CD4-positive, alpha-beta T cell treated with Interleukin-1 beta for 1 hour (primary cell): Measurements from ENCODE around the gene WDR76.
"Not testable (repeated sequence)": the region's sequence is repeated elsewhere in the genome, so short reads cannot be mapped to it uniquely, and the experiment has no call there.

Experiments used
- DNase-seq, 2 donors: peaks; one replicate each; pipeline ENCODE4 v3.0.0-alpha.2; 2020 to 2022

WDR76 gene

DNA sequence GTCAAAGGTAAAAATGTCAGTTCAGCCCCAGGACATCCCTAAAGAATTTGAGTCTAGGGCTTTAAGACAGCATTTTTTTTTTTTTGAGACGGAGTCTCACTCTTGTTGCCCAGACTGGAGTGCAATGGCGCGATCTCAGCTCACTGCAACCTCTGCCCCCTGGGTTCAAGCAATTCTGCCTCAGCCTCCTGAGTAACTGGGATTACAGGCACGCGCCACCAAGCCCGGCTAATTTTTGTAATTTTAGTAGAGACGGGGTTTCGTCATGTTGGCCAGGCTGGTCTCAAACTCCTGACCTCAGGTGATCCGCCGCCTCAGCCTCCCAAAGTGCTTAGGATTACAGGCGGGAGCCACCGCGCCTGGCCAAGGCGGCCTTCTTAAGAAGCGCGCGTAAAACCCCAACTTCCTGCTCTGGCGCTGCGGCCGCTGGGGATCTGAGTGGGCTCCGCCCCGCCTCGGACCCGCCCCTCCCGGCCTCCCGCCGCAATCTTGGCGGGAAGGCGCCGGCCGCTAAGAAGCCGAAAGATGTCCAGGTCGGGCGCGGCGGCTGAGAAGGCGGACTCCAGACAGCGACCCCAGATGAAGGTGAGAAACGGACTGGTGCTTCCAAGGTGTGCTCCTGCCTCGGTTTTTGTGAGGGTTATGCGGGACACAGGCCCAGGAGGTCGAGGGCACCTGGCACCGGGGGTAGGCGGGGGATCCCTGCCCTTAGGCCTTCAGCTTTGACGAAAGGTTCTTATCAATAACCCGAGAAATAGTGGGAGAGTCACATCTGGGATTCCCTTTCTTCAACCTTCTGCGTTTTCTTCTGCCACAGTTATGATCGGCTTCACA, at the start of gene WDR76:
Gene WDR76 (plus strand): TSS at position 495 of the 834 bp plus-strand sequence. CDS start 31 bp downstream, at position 526.
- DNase-seq = peak; percentile 74 to 75

GRCh38 chr15:43777267-43777914, 49.4 kb upstream of the WDR76 start:
- DNase-seq = peak; percentile 82 to 85

DNA sequence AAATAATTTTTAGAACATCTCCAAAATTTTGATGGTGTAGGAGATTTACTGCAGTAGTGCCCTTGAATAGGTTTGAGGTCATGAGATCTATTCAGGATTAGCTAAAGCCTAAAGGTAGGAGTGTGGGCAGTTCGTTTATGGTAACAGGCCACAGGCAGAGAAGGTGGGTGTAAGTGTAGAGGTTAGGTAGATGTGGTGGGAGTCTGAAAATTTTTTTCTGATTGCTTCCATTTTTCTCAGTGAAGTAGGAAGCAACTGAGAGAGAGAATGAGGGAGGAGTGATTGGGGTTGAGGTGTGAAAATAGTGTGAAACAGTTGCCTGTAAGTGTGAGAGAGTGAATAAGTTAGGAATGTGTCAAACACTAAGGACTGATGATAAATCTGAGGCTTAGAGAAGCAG, 47.8 kb upstream of the WDR76 start:
- DNase-seq = no peak

GRCh38 chr15:43789409-43789808, 37.4 kb upstream of the WDR76 start:
- no peak for DNase-seq

DNA sequence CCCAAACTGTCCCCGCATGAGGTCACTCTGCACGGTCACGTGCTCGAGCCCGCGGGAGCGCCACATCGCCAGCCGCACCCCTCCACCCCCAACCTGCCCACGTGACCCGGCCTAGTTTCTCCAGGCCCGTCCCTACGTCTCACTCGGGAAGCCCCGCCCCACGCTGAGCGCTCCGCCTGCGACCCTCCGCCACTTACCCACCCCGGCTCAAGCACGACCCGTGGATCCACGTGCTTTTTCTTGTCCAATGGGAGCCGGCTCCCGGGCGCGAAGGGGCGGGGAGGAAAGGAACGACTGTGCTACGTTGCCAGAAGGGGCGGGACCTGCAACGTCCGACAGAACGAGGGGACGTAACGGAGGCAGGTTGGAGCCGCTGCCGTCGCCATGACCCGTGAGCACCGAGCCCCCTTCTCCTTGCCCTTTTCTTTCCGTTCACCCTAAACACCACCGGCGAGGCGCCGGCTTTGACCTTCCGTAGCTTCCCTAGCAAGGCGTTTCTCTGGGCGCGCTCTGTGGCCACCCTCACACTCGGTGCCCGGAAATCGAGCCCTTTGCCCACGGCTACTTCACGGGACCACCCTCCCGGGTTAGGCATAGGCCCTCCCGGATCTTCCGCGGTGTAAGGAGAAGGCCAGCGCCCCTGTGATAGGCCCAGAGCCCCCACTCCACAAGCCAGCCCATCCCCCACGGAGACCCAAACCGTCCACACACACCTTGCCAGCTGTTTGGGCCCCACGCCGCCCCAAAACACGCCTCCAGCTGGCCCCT, 34.6 kb upstream of the WDR76 start, which contains the start of gene SERF2:
Gene SERF2 (plus strand): TSS at position 328 of the 768 bp plus-strand sequence. CDS start 57 bp downstream, at position 385.
- DNase-seq = peak; percentile 100

- DNase-seq = peak; percentile 45 to 55
Measured at GRCh38 chr15:43792761-43793476, 33.9 kb upstream of the WDR76 start.

DNA sequence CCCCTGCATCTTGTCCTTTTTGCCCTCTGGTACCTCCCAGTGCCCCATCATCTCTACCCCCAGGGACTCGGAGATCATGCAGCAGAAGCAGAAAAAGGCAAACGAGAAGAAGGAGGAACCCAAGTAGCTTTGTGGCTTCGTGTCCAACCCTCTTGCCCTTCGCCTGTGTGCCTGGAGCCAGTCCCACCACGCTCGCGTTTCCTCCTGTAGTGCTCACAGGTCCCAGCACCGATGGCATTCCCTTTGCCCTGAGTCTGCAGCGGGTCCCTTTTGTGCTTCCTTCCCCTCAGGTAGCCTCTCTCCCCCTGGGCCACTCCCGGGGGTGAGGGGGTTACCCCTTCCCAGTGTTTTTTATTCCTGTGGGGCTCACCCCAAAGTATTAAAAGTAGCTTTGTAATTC, 33.2 kb upstream of the WDR76 start:
- DNase-seq = no peak

DNA sequence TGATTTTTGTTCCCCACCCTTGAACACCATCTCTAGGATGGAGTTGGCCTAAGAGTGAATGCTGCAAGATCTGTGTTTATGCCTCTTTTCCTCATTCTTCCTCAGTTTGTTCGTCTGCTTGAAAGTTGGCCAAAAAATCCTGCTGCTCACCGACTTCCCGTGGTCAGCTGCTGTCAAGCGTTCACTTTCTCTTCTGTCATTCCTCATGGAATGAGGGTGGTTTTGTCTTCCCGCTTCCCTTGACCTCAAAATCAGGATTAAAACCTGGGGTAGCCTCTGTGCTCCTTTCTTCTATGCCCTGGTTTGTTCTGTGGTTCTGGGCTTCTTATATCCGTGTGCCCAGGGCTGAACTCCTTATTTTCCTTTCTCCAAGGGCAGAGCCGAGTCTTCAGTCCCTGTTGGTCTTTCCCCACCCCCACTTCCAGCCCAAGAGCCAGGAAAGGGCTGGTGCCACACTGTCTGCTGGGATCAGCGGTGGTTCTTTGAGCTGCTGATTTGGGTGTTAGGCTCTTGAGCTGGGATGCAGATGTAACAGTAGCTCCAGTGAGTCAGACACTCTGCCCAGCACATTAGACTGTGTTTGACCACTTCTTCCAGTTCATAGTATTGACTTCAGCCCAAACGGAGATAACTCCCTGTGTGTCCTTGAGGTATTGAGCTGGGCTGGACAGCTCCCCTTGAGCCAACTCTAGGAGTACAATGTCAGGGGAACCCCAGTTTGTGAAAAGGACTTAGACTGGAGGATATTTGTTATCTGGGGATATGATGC, 32.3 kb upstream of the WDR76 start:
- no peak for DNase-seq

DNA sequence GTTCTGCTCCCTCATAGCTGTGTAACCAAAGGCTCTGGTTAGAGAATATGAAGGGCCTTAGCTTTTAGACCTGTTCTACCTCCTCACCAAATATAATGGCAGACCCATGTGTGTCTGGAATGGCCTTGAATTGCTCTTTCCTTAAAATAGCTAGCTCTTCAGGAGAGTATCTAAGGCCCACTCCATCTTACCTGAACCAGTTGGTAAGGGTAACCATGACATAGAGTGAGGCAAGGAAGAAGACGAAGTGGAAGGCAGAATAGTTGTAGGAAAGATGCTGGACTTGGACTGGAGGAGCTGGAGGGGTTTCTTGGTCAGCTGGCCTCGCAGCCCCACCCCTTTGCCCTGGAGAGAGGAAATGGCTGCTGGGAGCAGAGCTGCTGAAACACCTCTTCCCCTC, 31.6 kb upstream of the WDR76 start:
- no peak for DNase-seq

DNA sequence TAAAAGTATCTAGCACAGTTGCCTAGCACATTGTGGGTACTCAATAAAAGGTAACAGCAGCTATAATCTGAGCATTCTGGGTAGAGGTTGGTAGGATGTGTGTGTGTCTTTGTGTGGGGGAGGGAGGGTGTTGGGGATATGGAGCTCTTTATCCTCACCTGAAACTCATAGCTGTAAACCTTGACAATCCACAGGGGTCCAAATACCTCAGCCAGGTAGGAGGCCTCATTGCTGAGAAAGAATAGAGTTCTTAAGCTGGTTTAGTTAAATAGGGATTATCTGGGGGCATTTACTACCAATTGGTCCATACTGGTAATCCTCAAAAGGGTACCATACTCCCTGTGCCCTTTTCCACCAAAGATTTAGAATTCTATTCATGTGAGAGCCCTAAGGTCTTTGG, 30.8 kb upstream of the WDR76 start:
- no peak for DNase-seq

DNA sequence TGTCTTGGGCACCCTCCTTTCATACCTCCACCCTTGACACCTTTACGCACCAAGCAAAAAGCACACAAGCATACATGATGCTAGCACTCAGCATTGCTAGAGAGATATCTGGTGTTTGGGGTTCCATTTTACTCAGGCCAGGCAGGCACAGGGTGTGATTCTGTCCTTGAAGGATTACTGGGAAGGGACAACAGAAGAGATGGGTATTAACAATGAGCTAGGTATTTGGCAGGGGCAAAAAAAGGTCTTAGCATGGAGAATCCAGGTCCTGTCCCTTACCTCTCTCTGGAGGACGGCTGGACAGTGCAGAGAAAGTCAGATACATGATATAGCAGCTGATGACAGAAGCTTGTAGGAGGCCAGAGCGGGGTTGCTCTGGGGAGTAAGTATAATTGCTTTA, 30.2 kb upstream of the WDR76 start:
- DNase-seq = no peak

DNA sequence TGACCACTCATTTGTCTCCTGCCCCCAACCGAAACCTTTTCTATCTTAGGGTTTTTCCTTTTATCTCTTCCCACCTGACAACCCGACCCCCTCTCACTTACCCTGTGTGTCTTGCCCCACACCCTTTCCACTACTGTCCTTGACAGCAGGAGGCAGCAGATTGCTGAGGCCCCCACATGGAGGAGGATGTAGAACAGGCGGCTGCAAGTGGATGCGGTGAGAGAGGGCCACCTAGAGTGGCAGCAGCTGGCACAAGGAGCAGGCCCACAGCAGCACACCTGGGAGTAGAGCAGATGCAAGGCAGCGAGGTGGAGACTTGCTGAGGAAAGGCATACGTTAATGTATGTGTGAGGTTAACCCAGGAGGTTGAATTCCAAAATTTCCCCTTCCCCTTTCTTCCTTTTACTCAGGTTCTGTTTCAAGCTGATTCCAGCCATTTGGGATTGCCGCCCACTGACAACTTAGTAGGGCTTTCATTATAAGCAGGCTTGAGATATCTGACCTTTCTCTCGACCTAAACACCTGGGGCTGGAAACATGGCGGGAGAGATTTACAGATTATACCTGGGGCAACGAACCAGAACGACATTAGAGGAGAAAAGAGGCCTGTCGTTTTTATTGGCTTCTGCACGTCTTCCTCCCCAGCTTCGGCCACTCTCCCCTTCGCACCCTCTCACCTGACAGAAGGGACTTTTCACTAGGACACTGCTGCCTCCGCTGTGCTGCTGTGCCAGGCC, 27.4 kb upstream of the WDR76 start:
- DNase-seq = no peak

GRCh38 chr15:43799945-43800285, 26.9 kb upstream of the WDR76 start, which contains the start of gene SERINC4:
SERINC4 (minus strand) TSS chr15:43800220; CDS start chr15:43799986, 234 bp downstream.
- no peak for DNase-seq

DNA sequence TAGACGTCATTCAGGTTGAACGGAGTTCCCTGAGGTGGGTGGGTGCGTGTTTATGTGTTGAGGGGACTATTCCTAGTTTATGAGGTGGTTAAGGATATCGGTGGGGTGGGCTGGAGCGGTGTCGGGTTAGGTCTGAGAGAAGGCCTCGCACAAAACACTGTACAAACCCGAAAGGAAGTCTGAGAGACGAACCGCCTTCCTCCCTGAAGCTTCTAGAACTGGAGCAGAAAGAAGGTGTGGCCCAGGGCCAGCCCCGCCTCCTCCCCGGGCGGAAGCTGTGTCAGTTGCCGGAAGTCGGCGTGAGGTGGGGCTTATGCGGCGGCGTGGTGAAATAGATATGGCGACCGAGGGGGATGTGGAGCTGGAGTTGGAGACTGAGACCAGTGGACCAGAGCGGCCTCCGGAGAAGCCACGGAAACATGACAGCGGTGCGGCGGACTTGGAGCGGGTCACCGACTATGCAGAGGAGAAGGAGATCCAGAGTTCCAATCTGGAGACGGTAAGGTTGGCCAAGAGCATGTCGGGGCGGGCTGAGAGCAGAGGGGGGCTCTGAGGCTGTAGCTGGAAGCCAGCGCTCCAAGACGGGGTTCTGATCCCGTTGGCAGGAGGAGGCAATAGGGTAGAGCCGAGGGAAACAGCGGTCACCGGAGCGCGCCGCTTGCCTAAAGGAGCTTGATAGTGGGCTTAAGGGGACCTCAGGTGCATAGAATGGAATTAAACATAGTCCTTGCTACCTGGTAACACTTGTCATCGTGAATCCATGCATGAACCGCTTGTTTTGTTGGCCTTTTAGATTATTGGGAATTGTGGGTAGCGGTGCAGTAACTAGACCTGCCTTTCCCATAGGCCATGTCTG, 26.3 kb upstream of the WDR76 start, which contains the start of gene HYPK:
Gene HYPK (plus strand): TSS at position 314 of the 856 bp plus-strand sequence. CDS start 24 bp downstream, at position 338.
- DNase-seq = peak; percentile 94

DNA sequence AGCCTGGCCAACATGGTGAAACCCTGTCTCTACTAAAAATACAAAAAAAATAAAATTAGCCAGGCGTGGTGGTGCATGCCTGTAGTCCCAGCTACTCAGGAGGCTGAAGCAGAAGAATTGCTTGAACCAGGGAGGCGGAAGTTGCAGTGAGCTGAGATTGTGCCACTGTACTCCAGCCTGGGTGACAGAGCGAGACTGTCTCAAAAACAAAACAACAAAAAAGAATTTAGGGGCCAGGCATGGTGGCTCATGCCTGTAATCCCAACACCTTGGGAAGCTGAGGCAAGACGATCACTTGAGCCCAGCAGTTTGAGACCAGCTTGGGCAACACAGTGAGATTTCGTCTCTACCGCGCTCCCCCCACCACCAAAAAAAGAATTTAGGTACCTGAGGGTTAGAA, 24.1 kb upstream of the WDR76 start:
- not testable (repeated sequence) for DNase-seq

- no peak for DNase-seq
Measured at GRCh38 chr15:43808435-43808950, 18.3 kb upstream of the WDR76 start.

DNA sequence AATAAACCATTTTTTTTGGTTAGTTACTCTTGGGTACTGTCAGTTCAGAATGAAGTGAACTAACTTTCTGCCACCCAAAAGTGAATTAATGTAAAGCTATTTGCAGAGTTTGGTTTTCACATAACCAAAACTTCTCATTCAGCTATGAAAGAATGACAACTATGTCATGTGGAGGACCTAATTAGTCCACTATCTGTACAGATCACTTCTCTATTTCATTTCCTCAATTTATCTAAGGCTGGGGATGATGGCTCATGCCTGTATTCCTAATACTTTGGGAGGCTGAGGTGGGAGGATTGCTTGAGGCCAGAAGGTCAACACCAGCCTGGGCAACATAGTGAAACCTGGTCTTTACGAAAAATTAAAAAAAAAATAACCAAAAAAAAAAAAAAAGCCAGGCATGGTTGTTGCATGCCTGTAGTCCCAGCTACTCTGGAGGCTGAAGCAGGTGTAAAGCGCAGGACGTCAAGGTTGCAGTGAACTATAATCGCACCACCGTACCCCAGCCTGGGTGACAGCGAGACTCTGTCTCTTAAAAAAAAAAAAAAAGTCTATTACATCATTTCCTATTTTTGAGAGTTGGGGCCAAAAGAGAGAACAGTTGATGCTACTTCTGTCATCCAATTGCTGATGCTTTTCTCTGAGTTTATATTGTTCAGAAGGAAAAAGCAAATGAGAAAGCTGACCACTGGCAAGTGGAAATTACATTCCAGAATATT, 17.7 kb upstream of the WDR76 start:
- peak in 1 of 2 donors; percentile 62 for DNase-seq

GRCh38 chr15:43815064-43815463, 11.7 kb upstream of the WDR76 start:
- not testable (repeated sequence) for DNase-seq

DNA sequence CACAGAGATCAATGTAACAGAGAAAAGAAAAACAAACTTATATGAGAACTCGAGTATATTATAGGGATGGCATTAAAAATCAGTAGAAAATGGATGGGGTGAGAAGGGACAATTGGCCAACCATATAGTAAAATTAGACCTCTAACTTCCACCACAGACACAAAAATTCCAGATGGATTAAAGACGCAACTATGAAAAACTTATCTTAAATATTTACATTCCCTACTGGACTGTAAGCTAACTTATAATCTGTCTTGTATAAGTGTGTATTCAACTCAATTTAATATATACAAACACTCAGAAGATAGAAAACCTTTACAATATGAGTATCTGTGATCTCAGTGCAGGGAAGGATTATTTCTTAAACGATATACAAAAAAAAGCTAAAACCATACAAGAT, 5.3 kb upstream of the WDR76 start:
- no peak for DNase-seq
